GM10266 (cell line): Measurements from ENCODE around the gene MICU1.
"Not testable (repeated sequence)": the region's sequence is repeated elsewhere in the genome, so short reads cannot be mapped to it uniquely, and the experiment has no call there.

Experiments used
- DNase-seq: peaks from one replicate; pipeline ENCODE4 v3.0.0; 2012; ENCODE audit errors: extremely low spot score
- CTCF ChIP-seq: IDR thresholded peaks from 2 replicates; pipeline ENCODE4 v1.5.1; 2012; ENCODE audit warnings: mild to moderate bottlenecking, low read depth; ENCODE audit not compliant: control insufficient read depth, insufficient read depth; ENCODE audit errors: missing control alignments

MICU1 gene

GRCh38 chr10:72418679-72419078, 207.2 kb downstream of the MICU1 start:
- TF ChIP-seq CTCF: no peak
- no peak for DNase-seq

- TF ChIP-seq CTCF: no peak
- DNase-seq: no peak
Observed at GRCh38 chr10:72417971-72418370, 207.9 kb downstream of the MICU1 start.

GRCh38 chr10:72416661-72417060, 209.2 kb downstream of the MICU1 start:
- no peak for TF ChIP-seq CTCF
- no peak for DNase-seq

GRCh38 chr10:72414642-72415041, 211.2 kb downstream of the MICU1 start:
- no peak for DNase-seq
- TF ChIP-seq CTCF: no peak

GRCh38 chr10:72409167-72409566, 216.7 kb downstream of the MICU1 start:
- no peak for DNase-seq

GRCh38 chr10:72407927-72408600, 217.8 kb downstream of the MICU1 start:
- TF ChIP-seq CTCF: no peak
- no peak for DNase-seq

More at GRCh38 chr10:72409167-72409566, 216.7 kb downstream of the MICU1 start:
- no peak for TF ChIP-seq CTCF

- DNase-seq: no peak
- no peak for TF ChIP-seq CTCF
Observed at GRCh38 chr10:72407471-72407870, 218.4 kb downstream of the MICU1 start.

- DNase-seq: not testable (repeated sequence)
Observed at GRCh38 chr10:72395581-72395980, 230.3 kb downstream of the MICU1 start.
